HG03039 (cell line): ENCODE results near the gene HOMER2.
"Not testable (repeated sequence)": the region's sequence is repeated elsewhere in the genome, so short reads cannot be mapped to it uniquely, and the experiment has no call there.

Experiments used
- ATAC-seq: cut with Tn5 transposase; IDR thresholded peaks from one replicate; pipeline ENCODE4 v1.9.1; 2021; ENCODE audit warnings: mild to moderate bottlenecking, moderate library complexity; ENCODE audit not compliant: unreplicated experiment

Gene HOMER2

GRCh38 chr15:82838096-82838735 lies 114.3 kb downstream of the HOMER2 start:
- no peak for ATAC-seq

GRCh38 chr15:82835391-82835917 lies 117.1 kb downstream of the HOMER2 start:
- no peak for ATAC-seq

- no peak for ATAC-seq
Observed at GRCh38 chr15:82833362-82833682, 119.2 kb downstream of the HOMER2 start.

GRCh38 chr15:82832601-82833361 lies 119.7 kb downstream of the HOMER2 start:
- peak; percentile 53 for ATAC-seq

DNA sequence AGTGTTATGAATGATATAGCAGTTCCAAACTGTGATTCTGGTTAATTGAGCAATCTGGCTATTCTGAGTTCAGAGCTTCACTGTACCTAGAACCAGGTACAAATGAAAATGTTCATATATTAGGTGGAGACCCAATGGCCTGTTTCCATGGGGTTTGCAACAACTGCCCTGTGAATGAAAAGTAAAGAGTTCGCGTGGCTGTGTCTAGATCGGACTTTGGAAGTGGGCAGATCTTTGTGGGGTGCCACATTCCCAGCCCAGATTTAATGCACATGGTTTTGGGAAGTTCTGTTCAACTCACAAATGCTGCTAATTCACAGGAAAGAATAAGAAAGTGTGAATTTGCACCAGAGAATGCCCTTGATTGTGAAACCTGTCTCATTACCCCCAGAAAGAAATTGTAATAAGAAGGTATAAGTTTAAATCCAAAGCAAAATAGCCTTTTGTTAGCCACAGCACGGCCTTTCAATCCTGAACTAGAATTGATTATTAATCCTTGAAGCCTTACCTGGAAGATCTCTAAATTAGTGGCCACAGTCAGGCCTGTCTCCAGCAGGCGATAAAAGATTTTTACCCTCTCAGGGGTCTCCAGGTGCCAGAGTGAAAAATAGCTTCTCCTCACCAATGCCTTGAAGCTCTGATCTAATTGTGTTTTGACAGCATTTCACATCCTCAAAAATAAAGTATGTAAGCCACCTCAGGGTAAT lies 120.5 kb downstream of the HOMER2 start:
- ATAC-seq = peak; percentile 15

DNA sequence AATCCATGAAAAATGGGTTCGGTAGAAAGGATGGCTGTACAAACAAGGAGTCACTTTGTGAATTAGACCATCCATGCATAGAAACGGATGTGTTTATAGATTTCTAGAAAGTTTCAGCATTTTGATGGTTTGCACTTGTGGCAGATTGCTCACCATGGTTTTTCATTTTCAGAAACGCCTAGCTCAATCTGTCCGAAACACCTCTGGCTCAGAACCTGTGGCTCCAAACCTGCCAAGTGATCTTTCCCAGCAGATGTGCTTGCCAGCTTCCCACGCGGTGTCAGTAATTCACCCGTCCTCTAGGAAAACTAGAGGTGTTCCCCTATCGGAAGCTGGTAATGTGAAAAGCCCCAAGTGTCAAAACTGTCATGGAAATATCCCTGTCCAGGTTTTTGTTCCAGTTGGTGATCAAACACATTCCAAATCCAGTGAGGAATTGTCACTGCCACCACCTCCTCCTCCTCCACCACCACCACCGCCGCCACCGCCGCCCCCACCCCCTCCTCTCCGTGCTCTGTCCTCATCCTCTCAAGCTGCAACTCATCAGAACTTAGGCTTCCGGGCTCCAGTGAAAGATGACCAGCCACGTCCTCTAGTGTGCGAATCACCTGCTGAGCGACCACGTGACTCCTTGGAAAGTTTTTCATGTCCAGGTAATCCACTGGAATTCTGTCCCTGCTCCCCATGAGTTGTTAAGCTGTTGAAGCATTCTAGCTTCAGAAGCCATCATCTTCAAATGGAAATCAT lies 121.9 kb downstream of the HOMER2 start:
- no peak for ATAC-seq

DNA sequence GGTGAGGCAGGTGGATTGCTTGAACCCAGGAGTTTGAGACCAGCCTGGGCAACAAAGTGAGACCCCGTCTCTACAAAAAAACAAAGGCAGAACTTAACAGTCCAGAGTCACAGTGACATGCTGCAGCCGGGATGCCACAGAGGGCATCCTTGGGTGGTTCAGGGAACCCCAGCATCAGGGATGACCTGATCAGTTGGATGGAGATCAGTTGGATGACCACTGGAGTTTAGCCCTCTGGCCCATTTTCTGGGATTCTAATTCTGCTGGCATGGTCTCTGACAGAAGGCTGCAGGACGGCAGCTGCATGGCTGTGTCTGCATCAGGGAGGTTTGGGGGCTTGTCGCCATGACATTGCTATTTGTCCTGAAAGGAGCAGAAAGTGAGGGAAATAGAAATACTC lies 123.3 kb downstream of the HOMER2 start:
- no peak for ATAC-seq

GRCh38 chr15:82828075-82828474 lies 124.4 kb downstream of the HOMER2 start:
- ATAC-seq = no peak

- no peak for ATAC-seq
Observed at GRCh38 chr15:82823049-82823448, 129.5 kb downstream of the HOMER2 start.

DNA sequence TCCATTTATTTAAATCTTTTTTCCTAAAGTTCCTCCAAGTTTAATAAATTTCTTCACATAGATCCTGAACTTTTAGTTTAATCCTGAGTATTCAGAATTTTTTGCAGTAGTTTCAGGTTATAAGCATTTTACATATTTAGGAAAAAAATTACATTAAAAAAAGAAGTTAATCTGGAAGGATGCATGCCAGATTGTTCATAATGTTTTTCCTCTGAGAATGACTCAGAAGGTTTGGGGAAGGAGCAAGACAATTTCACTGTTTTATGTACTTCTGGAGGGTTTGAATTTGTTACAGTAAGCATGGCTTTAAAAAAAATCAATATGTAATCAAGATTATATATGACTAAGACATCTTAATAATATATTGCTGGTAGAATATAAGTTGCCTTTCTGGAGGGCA lies 130.7 kb downstream of the HOMER2 start:
- ATAC-seq = not testable (repeated sequence)

- ATAC-seq = not testable (repeated sequence)
Observed at GRCh38 chr15:82821396-82821795, 131.1 kb downstream of the HOMER2 start.

DNA sequence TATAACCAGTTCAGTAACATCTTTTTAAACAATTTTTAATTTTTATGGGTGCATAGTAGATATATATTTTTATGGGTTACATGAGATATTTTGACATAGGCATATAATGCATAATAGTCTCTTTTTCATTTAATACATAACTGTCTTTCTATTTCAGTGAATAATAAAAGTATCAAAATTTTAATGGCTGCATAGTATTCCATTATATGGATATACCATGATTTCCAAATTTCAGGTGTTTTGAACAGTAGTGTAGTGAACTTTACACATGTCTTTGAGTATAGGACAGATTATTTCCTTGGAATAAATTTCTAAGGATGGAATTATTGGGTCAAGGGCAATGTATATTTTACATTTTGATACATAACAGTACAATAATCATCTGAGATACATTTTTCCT lies 132.4 kb downstream of the HOMER2 start:
- ATAC-seq = no peak

DNA sequence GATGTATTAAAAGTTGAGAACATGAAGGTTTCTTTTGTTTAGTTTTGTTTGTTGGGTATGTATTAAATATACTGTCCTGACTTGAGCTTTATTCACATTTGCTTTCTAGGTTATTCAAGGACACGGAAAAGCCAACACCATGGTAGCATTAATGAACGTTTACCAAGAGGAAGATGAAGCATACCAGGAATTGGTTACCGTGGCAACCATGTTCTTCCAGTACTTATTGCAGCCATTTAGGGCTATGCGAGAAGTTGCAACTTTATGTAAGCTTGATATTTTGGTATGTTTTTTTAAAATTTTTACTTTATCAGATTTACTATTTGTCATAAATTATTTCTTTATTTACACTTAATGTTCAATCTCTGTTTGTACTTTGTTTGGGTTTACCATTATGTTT lies 139.5 kb downstream of the HOMER2 start:
- ATAC-seq = no peak

DNA sequence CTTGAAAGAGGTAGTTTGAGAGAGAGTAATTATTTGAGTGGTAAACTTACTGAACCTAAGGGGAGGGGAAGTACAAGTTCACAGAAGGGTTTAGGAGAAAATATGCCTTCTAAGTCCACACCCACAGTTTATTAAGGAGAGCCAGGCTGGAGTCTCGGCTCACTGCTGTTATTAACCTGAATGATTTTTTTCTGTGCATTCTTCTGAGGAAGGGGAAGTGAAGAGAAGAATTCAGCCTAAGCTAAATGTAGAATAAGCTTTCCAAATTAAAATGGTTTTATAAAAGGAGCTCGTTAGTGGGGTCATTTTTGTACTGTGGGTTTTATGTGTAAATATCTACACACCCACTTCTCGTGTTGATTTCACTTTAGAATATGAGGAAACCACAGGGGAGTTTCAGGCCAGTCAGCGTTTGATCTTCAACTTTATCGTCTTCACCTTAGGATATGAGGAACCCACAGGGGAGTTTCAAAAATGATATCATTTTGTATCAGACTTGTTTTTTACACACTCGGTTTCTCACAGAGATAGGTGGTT lies 141.6 kb downstream of the HOMER2 start:
- no peak for ATAC-seq

- peak; percentile 17 for ATAC-seq
Observed at GRCh38 chr15:82810061-82810889, 142.2 kb downstream of the HOMER2 start.

DNA sequence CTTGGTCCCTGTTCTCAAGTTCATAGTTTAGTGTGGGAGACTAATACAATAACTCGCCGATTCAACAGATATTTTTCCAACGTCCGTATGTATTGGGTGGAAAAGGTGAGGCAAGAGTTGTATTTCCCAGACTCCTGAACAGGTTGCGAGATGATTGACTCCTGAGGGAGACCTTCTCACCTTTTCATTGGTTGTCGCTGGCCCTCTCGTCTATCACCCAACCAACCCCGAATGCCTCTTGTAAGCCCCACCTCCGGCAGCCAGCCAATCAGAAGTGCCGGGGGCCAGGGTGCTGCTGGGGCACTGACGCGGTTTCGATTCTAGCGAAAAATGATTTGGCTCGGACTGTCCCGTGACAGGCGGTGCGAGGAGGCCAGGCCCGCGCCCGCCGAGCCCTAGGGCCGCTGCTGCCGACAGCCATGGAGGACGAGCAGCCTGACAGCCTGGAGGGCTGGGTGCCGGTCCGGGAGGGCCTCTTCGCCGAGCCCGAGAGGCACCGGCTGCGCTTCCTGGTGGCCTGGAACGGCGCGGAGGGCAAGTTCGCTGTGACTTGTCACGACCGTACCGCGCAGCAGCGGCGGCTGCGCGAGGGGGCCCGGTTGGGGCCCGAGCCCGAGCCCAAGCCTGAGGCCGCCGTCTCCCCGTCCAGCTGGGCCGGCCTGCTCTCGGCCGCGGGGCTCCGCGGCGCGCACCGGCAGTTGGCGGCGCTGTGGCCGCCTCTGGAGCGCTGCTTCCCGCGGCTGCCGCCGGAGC lies 143.0 kb downstream of the HOMER2 start, which contains the start of gene WHAMM:
Gene WHAMM, plus strand, starts transcription at position 321 of the 753 bp plus-strand sequence. Its CDS starts 99 bp downstream, at position 420.
- ATAC-seq = peak; percentile 82

DNA sequence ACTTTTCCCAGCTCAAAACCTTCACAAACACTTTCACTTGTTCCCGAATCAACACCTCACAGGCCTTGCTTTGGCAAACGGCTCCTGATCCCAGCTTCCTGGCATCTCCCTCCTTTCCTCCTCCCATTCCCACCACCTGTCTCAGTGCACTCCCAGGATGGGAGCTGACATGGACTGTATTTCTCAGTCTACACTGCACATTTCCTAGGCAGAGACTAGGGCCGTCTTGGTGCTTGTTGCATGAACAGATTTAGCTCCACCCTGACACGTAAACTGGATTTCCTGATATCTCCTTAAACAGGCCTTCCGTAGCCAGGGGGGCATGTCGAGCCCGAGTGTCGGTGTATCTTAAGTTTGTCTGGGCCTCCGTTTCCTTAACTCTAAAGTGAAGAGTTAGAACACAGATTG lies 143.9 kb downstream of the HOMER2 start:
- ATAC-seq = no peak

- no peak for ATAC-seq
Observed at GRCh38 chr15:82807920-82808633, 144.4 kb downstream of the HOMER2 start.
